Liver (tissue), 9 donors: ENCODE results near the gene PARP3. TPM values are rescaled to one million over a fixed set of nuclear protein-coding genes. Genes with fewer than 3 reads are reported as not detected.

Experiments
- DNase-seq: peaks from one replicate; pipeline ENCODE4 v3.0.0-alpha.2; 2017; ENCODE audit warnings: low spot score
- H3K27ac ChIP-seq, 2 donors: one replicate each; pipeline ENCODE4 v1.7.0; 2013; ENCODE audit warnings: inconsistent platforms in 2 of 2, low read length in 2 of 2, control low read depth in 1 of 2, low read depth in 1 of 2, mild to moderate bottlenecking in 1 of 2
- H3K27me3 ChIP-seq, 4 donors: one replicate each; pipeline versions ENCODE4 v1.6.1 to v1.7.0; 2013; ENCODE audit warnings: low read length in 3 of 4, inconsistent platforms in 1 of 4, mild to moderate bottlenecking in 1 of 4, moderate library complexity in 1 of 4; ENCODE audit not compliant: control insufficient read depth in 4 of 4, insufficient read depth in 4 of 4
- H3K36me3 ChIP-seq, 4 donors: one replicate each; pipeline versions ENCODE4 v1.6.1 to v1.7.0; 2013; ENCODE audit warnings: low read length in 3 of 4, mild to moderate bottlenecking in 3 of 4, low read depth in 1 of 4, moderate library complexity in 1 of 4; ENCODE audit not compliant: control insufficient read depth in 4 of 4, insufficient read depth in 3 of 4
- H3K4me1 ChIP-seq, 4 donors: one replicate each; pipeline versions ENCODE4 v1.6.1 to v1.7.0; 2013; ENCODE audit warnings: low read length in 3 of 4, mild to moderate bottlenecking in 3 of 4, moderate library complexity in 1 of 4; ENCODE audit not compliant: control insufficient read depth in 4 of 4, insufficient read depth in 4 of 4
- H3K4me3 ChIP-seq, 3 donors: one replicate each; pipeline versions ENCODE4 v1.6.1 to v1.7.0; 2013; ENCODE audit warnings: low read length in 3 of 3, control low read depth in 1 of 3, low read depth in 1 of 3, mild to moderate bottlenecking in 1 of 3
- H3K9ac ChIP-seq, 2 donors: one replicate each; pipeline ENCODE4 v1.7.0; 2013; ENCODE audit warnings: low read length in 2 of 2, mild to moderate bottlenecking in 2 of 2, moderate library complexity in 2 of 2, control low read depth in 1 of 2, low read depth in 1 of 2
- H3K9me3 ChIP-seq, 4 donors: one replicate each; pipeline versions ENCODE4 v1.6.1 to v1.7.0; 2013; ENCODE audit warnings: low read length in 3 of 4; ENCODE audit not compliant: control insufficient read depth in 4 of 4
- ATF3 ChIP-seq: IDR thresholded peaks from 2 replicates; pipeline ENCODE4 v1.6.1; 2016; ENCODE audit warnings: antibody characterized with exemption
- CTCF ChIP-seq: fragments of 150-350 bp; IDR thresholded peaks from 2 replicates; pipeline ENCODE4 v1.5.1; 2017; ENCODE audit warnings: improper control_type of control experiment, low read depth, low read length; ENCODE audit not compliant: missing input control
- EGR1 ChIP-seq, 2 donors: IDR thresholded peaks; 2 replicates each; pipeline ENCODE4 v1.6.1; 2016 to 2018; ENCODE audit warnings: antibody characterized with exemption in 2 of 2, low read depth in 2 of 2
- FOXA1 ChIP-seq: IDR thresholded peaks from 2 replicates; pipeline ENCODE4 v1.6.1; 2016; ENCODE audit warnings: antibody characterized with exemption
- FOXA2 ChIP-seq: IDR thresholded peaks from 2 replicates; pipeline ENCODE4 v1.6.1; 2016; ENCODE audit warnings: antibody characterized with exemption
- GABPA ChIP-seq, 2 donors: IDR thresholded peaks in 1 of 2; conservative IDR thresholded peaks in 1 of 2; 2 replicates each; pipeline ENCODE4 v1.6.1; 2016; ENCODE audit warnings: antibody characterized with exemption in 2 of 2, mild to moderate bottlenecking in 1 of 2, moderate library complexity in 1 of 2
- HNF4G ChIP-seq: IDR thresholded peaks from 2 replicates; pipeline ENCODE4 v1.6.1; 2016; ENCODE audit warnings: antibody characterized with exemption
- JUND ChIP-seq, 2 donors: IDR thresholded peaks; 2 replicates each; pipeline ENCODE4 v1.6.1; 2016; ENCODE audit warnings: antibody characterized with exemption in 2 of 2
- MAX ChIP-seq: IDR thresholded peaks from 2 replicates; pipeline ENCODE4 v1.6.1; 2016; ENCODE audit warnings: antibody characterized with exemption
- NR2F2 ChIP-seq: IDR thresholded peaks from 2 replicates; pipeline ENCODE4 v1.6.1; 2016; ENCODE audit warnings: antibody characterized with exemption
- RAD21 ChIP-seq, 2 donors: IDR thresholded peaks; 2 replicates each; pipeline ENCODE4 v1.6.1; 2016; ENCODE audit warnings: antibody characterized with exemption in 2 of 2, mild to moderate bottlenecking in 2 of 2
- RXRA ChIP-seq, 2 donors: IDR thresholded peaks; 2 replicates each; pipeline ENCODE4 v1.6.1; 2017 to 2018; ENCODE audit warnings: antibody characterized with exemption in 2 of 2, mild to moderate bottlenecking in 1 of 2
- TAF1 ChIP-seq: conservative IDR thresholded peaks from 2 replicates; pipeline ENCODE4 v1.6.1; 2016; ENCODE audit warnings: antibody characterized with exemption, mild to moderate bottlenecking
- YY1 ChIP-seq: IDR thresholded peaks from 2 replicates; pipeline ENCODE4 v1.6.1; 2016; ENCODE audit warnings: antibody characterized with exemption, mild to moderate bottlenecking
- ZBTB33 ChIP-seq: IDR thresholded peaks from 2 replicates; pipeline ENCODE4 v1.6.1; 2016; ENCODE audit warnings: antibody characterized with exemption
- WGBS: extraction: QIAGEN DNeasy Blood & Tissue Kit; methylation state at CpG from one replicate; pipeline ENCODE4 v1.1.7; 2013; 5-methylcytosine and 5-hydroxymethylcytosine counted together
- polyA plus RNA-seq, 2 donors: library from polyadenylated mRNA; stranded (reverse) in 1 of 2; unstranded in 1 of 2; fragments of 200-250 nt in 1 of 2; fragments of >200 nt in 1 of 2; fragmentation: Nextera tagmentation in 1 of 2; extraction: Ambion mirVana in 1 of 2; gene quantifications; one replicate each; pipeline versions ENCODE4 v1.2.1 to v1.2.3, GENCODE V29; 2013 to 2015
- total RNA-seq, 2 donors: library from RNA; depleted of rRNA; stranded (reverse); fragments of >200 nt; gene quantifications; one replicate each; pipeline ENCODE4 v1.2.3, GENCODE V29; 2014
- donor health status: healthy.
- donor health status: healthy.
- donor health status: healthy.
- donor health status: healthy.
- donor health status: healthy.

PARP3 gene
- total and polyA plus RNA-seq, 4 donors, result 1.5 to 21.4 (median 12.7) TPM

GRCh38 chr3:51966922-51967383 lies 24.8 kb downstream of the PARP3 start:
- Histone ChIP-seq H3K36me3 (no peaks in the 10 kb centered on the region), H3K27me3 (no peaks in the 10 kb centered on the region), H3K4me3 (peak overlapping the region in 2 of 3 donors; percentile 47 to 76), H3K4me1 (peaks cover 8 to 46% (median 40%) of the 10 kb centered on the region in 4 donors), H3K27ac (peak overlapping the region; percentile 7 to 17), H3K9me3 (no peaks in the 10 kb centered on the region), H3K9ac (no peak overlapping the region)
- TF ChIP-seq GABPA (IDR thresholded peaks at IDR 0.05 in 1 of 2, conservative IDR thresholded peaks at IDR 0.05 in 1 of 2) (no peak), YY1 (no peak), RAD21 (IDR thresholded peaks at IDR 0.05) (no peak), NR2F2 (no peak), TAF1 (no peak), HNF4G (no peak), CTCF (no peak)
- 9% methylated on average over 33 of the region's 33 CpGs for WGBS
- DNase-seq, result no peak

GRCh38 chr3:51967384-51968169 lies 25.4 kb downstream of the PARP3 start, which contains the start of gene PCBP4:
PCBP4 (minus strand) TSS chr3:51967454; CDS start chr3:51961240, 6,214 bp downstream.
- TF ChIP-seq RXRA (IDR thresholded peaks at IDR 0.05) (no peak), FOXA1 (no peak), HNF4G (no peak), ZBTB33 (no peak), YY1 (no peak), FOXA2 (no peak)
- Histone ChIP-seq H3K27ac (peak within 1 kb of the TSS; percentile 64 to 80), H3K9me3 (no peaks in the 10 kb centered on the region), H3K27me3 (no peaks in the 10 kb centered on the region), H3K4me1 (peaks cover 8 to 46% (median 42%) of the 10 kb centered on the region in 4 donors), H3K9ac (no peak within 1 kb of the TSS), H3K36me3 (no peaks in the 10 kb centered on the region), H3K4me3 (peak within 1 kb of the TSS in 2 of 3 donors; percentile 57 to 76)
- DNase-seq, result peak; percentile 55
- under 1% methylated on average over 90 of the region's 90 CpGs for WGBS

- 16% methylated on average over 11 of the region's 11 CpGs for WGBS
- peak; percentile 66 for DNase-seq
These were observed 26.1 kb downstream of the PARP3 start for GRCh38 chr3:51968170-51968775.

More at GRCh38 chr3:51968170-51968775, 26.1 kb downstream of the PARP3 start:
- Histone ChIP-seq H3K9ac (no peak overlapping the region), H3K4me3 (peak overlapping the region in 2 of 3 donors; percentile 57 to 76), H3K27me3 (no peaks in the 10 kb centered on the region), H3K9me3 (no peaks in the 10 kb centered on the region), H3K36me3 (no peaks in the 10 kb centered on the region), H3K4me1 (peaks cover 8 to 49% (median 43%) of the 10 kb centered on the region in 4 donors), H3K27ac (peak overlapping the region; percentile 64 to 80)
- TF ChIP-seq JUND (IDR thresholded peaks at IDR 0.05), result no peak
- no peak for TF ChIP-seq CTCF
- TF ChIP-seq RXRA (IDR thresholded peaks at IDR 0.05), result no peak
- TF ChIP-seq YY1, result no peak
- no peak for TF ChIP-seq MAX
- TF ChIP-seq EGR1 (IDR thresholded peaks at IDR 0.05; ENCODE audit: low read depth in 2 of 2), result no peak
- TF ChIP-seq ZBTB33, result no peak
- TF ChIP-seq ATF3, result no peak
- TF ChIP-seq TAF1, result no peak
- TF ChIP-seq NR2F2, result no peak
